Neuronal stem cell (in vitro differentiated cells): ENCODE results near the gene PPP1R12A.
A peak's percentile ranks its signal among the peaks of the same experiment; 100 is the strongest.

Source experiments
- DNase-seq: peaks from one replicate; pipeline ENCODE4 v3.0.0-alpha.2; 2013; ENCODE audit warnings: low spot score
- H2AFZ ChIP-seq: one replicate; pipeline ENCODE4 v1.6.1; 2013; ENCODE audit warnings: mild to moderate bottlenecking, low read length, inconsistent platforms
- H2AK5ac ChIP-seq: 2 replicates; pipeline ENCODE4 v1.6.1; 2013; ENCODE audit warnings: low read depth, mild to moderate bottlenecking, inconsistent platforms, low read length, moderate library complexity, mixed read lengths
- H2BK120ac ChIP-seq: 2 replicates; pipeline ENCODE4 v1.6.1; 2013; ENCODE audit warnings: low read depth, mild to moderate bottlenecking, inconsistent platforms, low read length, moderate library complexity, mixed read lengths
- H2BK12ac ChIP-seq: one replicate; pipeline ENCODE4 v1.6.1; 2013; ENCODE audit warnings: low read length, inconsistent platforms
- H2BK15ac ChIP-seq: 2 replicates; pipeline ENCODE4 v1.6.1; 2013; ENCODE audit warnings: mild to moderate bottlenecking, low read length, inconsistent platforms, mixed read lengths
- H2BK5ac ChIP-seq: one replicate; pipeline ENCODE4 v1.6.1; 2013; ENCODE audit warnings: inconsistent platforms, mild to moderate bottlenecking, low read length, moderate library complexity
- H3K14ac ChIP-seq: one replicate; pipeline ENCODE4 v1.6.1; 2013; ENCODE audit warnings: low read length, inconsistent platforms
- H3K18ac ChIP-seq: 2 replicates; pipeline ENCODE4 v1.6.1; 2013; ENCODE audit warnings: low read length, inconsistent platforms
- H3K23ac ChIP-seq: 2 replicates; pipeline ENCODE4 v1.6.1; 2013; ENCODE audit warnings: low read depth, mild to moderate bottlenecking, mixed read lengths, low read length, inconsistent platforms; ENCODE audit not compliant: poor library complexity
- H3K27ac ChIP-seq: replicated peaks from 3 replicates; pipeline ENCODE4 v1.5.1; 2013; ENCODE audit warnings: low read length, inconsistent platforms
- H3K27me3 ChIP-seq, 3 experiments: 2 replicates each; pipeline ENCODE4 v1.6.1; 2013; ENCODE audit warnings: low read length in 3 of 3, mild to moderate bottlenecking in 2 of 3, inconsistent platforms in 1 of 3, low read depth in 1 of 3, mixed read lengths in 1 of 3, moderate library complexity in 1 of 3; ENCODE audit not compliant: control insufficient read depth in 3 of 3, insufficient read depth in 3 of 3
- H3K36me3 ChIP-seq, 2 donors: replicated peaks in 1 of 2; 2 replicates each; pipeline ENCODE4 v1.6.1; 2013; ENCODE audit warnings: low read length in 2 of 2; ENCODE audit not compliant: control insufficient read depth in 2 of 2, insufficient read depth in 2 of 2
- H3K4ac ChIP-seq: 2 replicates; pipeline ENCODE4 v1.6.1; 2013; ENCODE audit warnings: inconsistent platforms, mild to moderate bottlenecking, low read length, moderate library complexity
- H3K4me1 ChIP-seq, 2 donors: 1 replicate in 1 of 2; 2 replicates in 1 of 2; pipeline ENCODE4 v1.6.1; 2013; ENCODE audit warnings: low read length in 2 of 2, low read depth in 1 of 2; ENCODE audit not compliant: control insufficient read depth in 2 of 2, insufficient read depth in 1 of 2
- H3K4me2 ChIP-seq: one replicate; pipeline ENCODE4 v1.6.1; 2013; ENCODE audit warnings: mild to moderate bottlenecking, low read length, inconsistent platforms; ENCODE audit not compliant: insufficient read depth, poor library complexity, severe bottlenecking
- H3K4me3 ChIP-seq, 2 donors: 2 replicates each; pipeline ENCODE4 v1.5.1; 2013; ENCODE audit warnings: low read length in 2 of 2, mild to moderate bottlenecking in 2 of 2, inconsistent platforms in 1 of 2, moderate library complexity in 1 of 2
- H3K79me1 ChIP-seq: one replicate; pipeline ENCODE4 v1.6.1; 2013; ENCODE audit warnings: low read depth, mild to moderate bottlenecking, inconsistent platforms, low read length, moderate library complexity
- H3K9ac ChIP-seq: one replicate; pipeline ENCODE4 v1.6.1; 2013; ENCODE audit warnings: mild to moderate bottlenecking, low read depth, low read length, inconsistent platforms; ENCODE audit not compliant: poor library complexity
- H3K9me3 ChIP-seq, 2 donors: replicated peaks in 1 of 2; 2 replicates each; pipeline versions ENCODE3 to v1.6.1; 2013; ENCODE audit warnings: low read length in 2 of 2, mild to moderate bottlenecking in 2 of 2, inconsistent platforms in 1 of 2, low read depth in 1 of 2, mixed read lengths in 1 of 2, moderate library complexity in 1 of 2; ENCODE audit not compliant: control insufficient read depth in 2 of 2, insufficient read depth in 1 of 2
- H4K8ac ChIP-seq: one replicate; pipeline ENCODE4 v1.6.1; 2013; ENCODE audit warnings: low read depth, mild to moderate bottlenecking, inconsistent platforms, low read length, moderate library complexity
- H4K91ac ChIP-seq: one replicate; pipeline ENCODE4 v1.6.1; 2013; ENCODE audit warnings: low read length, low read depth, mild to moderate bottlenecking, inconsistent platforms; ENCODE audit not compliant: poor library complexity
- WGBS, 2 donors: extraction: QIAGEN DNeasy Blood & Tissue Kit; methylation state at CpG; one replicate each; pipeline ENCODE4 v1.1.7; 2013; ENCODE audit warnings: missing lambda C conversion rate in 2 of 2, mixed read lengths in 1 of 2; ENCODE audit not compliant: insufficient read length in 2 of 2, insufficient replicate concordance in 1 of 2; ENCODE audit errors: extremely low coverage in 2 of 2; 5-methylcytosine and 5-hydroxymethylcytosine counted together

PPP1R12A gene

GRCh38 chr12:79763766-79764452 lies 171.0 kb downstream of the PPP1R12A start:
- no peak overlapping the region for H3K18ac ChIP-seq
- no CpG with 5 or more reads among the region's 5 CpGs for WGBS, 2 donors
- H2BK12ac ChIP-seq, result no peak overlapping the region
- H3K14ac ChIP-seq, result no peak overlapping the region
- no peak overlapping the region for H3K27ac ChIP-seq
- H3K23ac ChIP-seq, result no peak overlapping the region
- no peak overlapping the region for H2BK15ac ChIP-seq
- H3K27me3 ChIP-seq, result no peaks in the 10 kb centered on the region
- no peaks in the 10 kb centered on the region for H3K79me1 ChIP-seq
- H2AFZ ChIP-seq, result no peak overlapping the region
- H4K91ac ChIP-seq, result no peak overlapping the region
- no peak overlapping the region for H3K4me3 ChIP-seq
- no peak overlapping the region for H3K4ac ChIP-seq
- H3K4me1 ChIP-seq, result no peaks in the 10 kb centered on the region
- H3K9me3 ChIP-seq, result no peaks in the 10 kb centered on the region
- H3K36me3 ChIP-seq, result no peaks in the 10 kb centered on the region
- H4K8ac ChIP-seq, result no peak overlapping the region
- H3K9ac ChIP-seq, result no peak overlapping the region
- H2BK5ac ChIP-seq, result no peak overlapping the region
- no peak for DNase-seq
- no peak overlapping the region for H2AK5ac ChIP-seq
- H3K4me2 ChIP-seq, result no peak overlapping the region
- no peak overlapping the region for H2BK120ac ChIP-seq

GRCh38 chr12:79761341-79761740 lies 173.6 kb downstream of the PPP1R12A start:
- H3K9me3 ChIP-seq, result peaks cover 2 to 9% of the 10 kb centered on the region in 2 donors
- DNase-seq, result no peak
- no peak overlapping the region for H2BK15ac ChIP-seq
- H3K27ac ChIP-seq, result no peak overlapping the region
- no peaks in the 10 kb centered on the region for H3K4me1 ChIP-seq
- H3K36me3 ChIP-seq, result no peaks in the 10 kb centered on the region
- H2BK120ac ChIP-seq, result no peak overlapping the region
- no peak overlapping the region for H2AK5ac ChIP-seq
- no peak overlapping the region for H3K4me3 ChIP-seq
- H3K9ac ChIP-seq, result no peak overlapping the region
- H2BK12ac ChIP-seq, result no peak overlapping the region
- H3K4ac ChIP-seq, result no peak overlapping the region
- H3K27me3 ChIP-seq, result no peaks in the 10 kb centered on the region
- no peaks in the 10 kb centered on the region for H3K79me1 ChIP-seq
- H4K91ac ChIP-seq, result no peak overlapping the region
- H3K23ac ChIP-seq, result no peak overlapping the region
- no peak overlapping the region for H2BK5ac ChIP-seq
- no peak overlapping the region for H3K14ac ChIP-seq
- H2AFZ ChIP-seq, result no peak overlapping the region
- H4K8ac ChIP-seq, result no peak overlapping the region
- no peak overlapping the region for H3K18ac ChIP-seq
- no peak overlapping the region for H3K4me2 ChIP-seq
- no CpG with 5 or more reads among the region's 1 CpG for WGBS, 2 donors

- H3K9me3 ChIP-seq, result no peaks in the 10 kb centered on the region
- H2BK120ac ChIP-seq, result no peak overlapping the region
- H3K4me1 ChIP-seq, result no peaks in the 10 kb centered on the region
- no peak overlapping the region for H3K4ac ChIP-seq
- peaks cover 2% of the 10 kb centered on the region for H3K79me1 ChIP-seq
- no peak overlapping the region for H3K23ac ChIP-seq
- no peak overlapping the region for H2BK12ac ChIP-seq
- DNase-seq, result no peak
- no peak overlapping the region for H3K27ac ChIP-seq
- H3K14ac ChIP-seq, result no peak overlapping the region
- H2BK15ac ChIP-seq, result no peak overlapping the region
- H3K4me2 ChIP-seq, result no peak overlapping the region
- no peak overlapping the region for H2AK5ac ChIP-seq
- no peaks in the 10 kb centered on the region for H3K36me3 ChIP-seq
- no peak overlapping the region for H3K4me3 ChIP-seq
- no peak overlapping the region for H3K9ac ChIP-seq
- no peak overlapping the region for H4K8ac ChIP-seq
- no peak overlapping the region for H4K91ac ChIP-seq
- no peak overlapping the region for H3K18ac ChIP-seq
- H2BK5ac ChIP-seq, result no peak overlapping the region
- H3K27me3 ChIP-seq, result no peaks in the 10 kb centered on the region
- no peak overlapping the region for H2AFZ ChIP-seq
These were observed 187.6 kb downstream of the PPP1R12A start for GRCh38 chr12:79747274-79747673.

GRCh38 chr12:79737875-79738718 lies 196.8 kb downstream of the PPP1R12A start:
- DNase-seq, result peak; percentile 50
- no peak overlapping the region for H2AK5ac ChIP-seq
- H2BK5ac ChIP-seq, result no peak overlapping the region
- no peak overlapping the region for H3K14ac ChIP-seq
- WGBS, 2 donors, result no CpG with 5 or more reads among the region's 4 CpGs
- no peak overlapping the region for H4K91ac ChIP-seq
- H2BK12ac ChIP-seq, result no peak overlapping the region
- no peak overlapping the region for H3K18ac ChIP-seq
- H3K79me1 ChIP-seq, result no peaks in the 10 kb centered on the region
- no peak overlapping the region for H2BK120ac ChIP-seq
- peak overlapping the region; percentile 24 for H2AFZ ChIP-seq
- no peak overlapping the region for H3K9ac ChIP-seq
- no peaks in the 10 kb centered on the region for H3K27me3 ChIP-seq
- H3K4me2 ChIP-seq, result no peak overlapping the region
- no peak overlapping the region for H3K27ac ChIP-seq
- no peaks in the 10 kb centered on the region for H3K4me1 ChIP-seq
- no peak overlapping the region for H4K8ac ChIP-seq
- no peak overlapping the region for H3K4me3 ChIP-seq
- H3K23ac ChIP-seq, result no peak overlapping the region
- H2BK15ac ChIP-seq, result no peak overlapping the region
- H3K4ac ChIP-seq, result no peak overlapping the region
- H3K9me3 ChIP-seq, result no peaks in the 10 kb centered on the region
- H3K36me3 ChIP-seq, result no peaks in the 10 kb centered on the region
